RWPE2 (cell line): ENCODE results near the gene SEMA4F.

Experiments
- ATAC-seq: fragments of 200-7000 bp; cut with Tn5 transposase; 3 replicates; pipeline ENCODE4 v1.9.1; 2021; ENCODE audit warnings: low read depth
- DNase-seq: peaks from one replicate; pipeline ENCODE4 v3.0.0-alpha.2; 2020; ENCODE audit warnings: low spot score
- H3K27ac ChIP-seq: fragments of 450-650 bp; 2 replicates; pipeline ENCODE4 v1.5.1; 2017; ENCODE audit warnings: mild to moderate bottlenecking; ENCODE audit not compliant: poor library complexity, severe bottlenecking
- H3K27me3 ChIP-seq: fragments of 250-450 bp; sonication (Bioruptor Pico); 2 replicates; pipeline ENCODE4 v1.5.1; 2021; ENCODE audit warnings: mild to moderate bottlenecking, moderate library complexity; ENCODE audit not compliant: insufficient read depth, poor library complexity, severe bottlenecking
- H3K36me3 ChIP-seq: fragments of 250-450 bp; sonication (Bioruptor Pico); 2 replicates; pipeline ENCODE4 v1.5.1; 2020; ENCODE audit warnings: low read depth, mild to moderate bottlenecking, moderate library complexity
- H3K4me1 ChIP-seq: fragments of 250-450 bp; sonication (Bioruptor Pico); 2 replicates; pipeline ENCODE4 v1.5.1; 2021; ENCODE audit warnings: mild to moderate bottlenecking, moderate library complexity; ENCODE audit not compliant: insufficient read depth, poor library complexity, severe bottlenecking
- H3K4me3 ChIP-seq: fragments of 250-450 bp; sonication (Bioruptor Pico); 2 replicates; pipeline ENCODE4 v1.5.1; 2021; ENCODE audit warnings: mild to moderate bottlenecking, moderate library complexity; ENCODE audit not compliant: severe bottlenecking
- H3K9me3 ChIP-seq: fragments of 250-450 bp; sonication (Bioruptor Pico); 2 replicates; pipeline ENCODE4 v1.5.1; 2021; ENCODE audit warnings: mild to moderate bottlenecking, moderate library complexity; ENCODE audit not compliant: severe bottlenecking
- CTCF ChIP-seq: fragments of 450-650 bp; IDR thresholded peaks from one replicate; pipeline ENCODE4 v1.5.1; 2017; ENCODE audit warnings: mild to moderate bottlenecking, moderate library complexity; ENCODE audit not compliant: poor library complexity, severe bottlenecking

Gene SEMA4F

GRCh38 chr2:74646834-74647482 lies 7.1 kb upstream of the SEMA4F start:
- TF ChIP-seq CTCF, result no peak
- no peaks in the 10 kb centered on the region for H3K9me3 ChIP-seq
- DNase-seq, result no peak
- no peak for ATAC-seq
- no peak overlapping the region for H3K27ac ChIP-seq
- H3K27me3 ChIP-seq, result no peaks in the 10 kb centered on the region
- H3K36me3 ChIP-seq, result no peaks in the 10 kb centered on the region
- no peaks in the 10 kb centered on the region for H3K4me1 ChIP-seq
- H3K4me3 ChIP-seq, result no peak overlapping the region

GRCh38 chr2:74648009-74648443 lies 6.0 kb upstream of the SEMA4F start, which contains the start of gene M1AP:
M1AP (minus strand) TSS chr2:74648330; CDS start chr2:74640275, 8,055 bp downstream.
- no peak for DNase-seq
- Histone ChIP-seq H3K4me3 (no peak within 1 kb of the TSS), H3K27me3 (no peaks in the 10 kb centered on the region), H3K4me1 (no peaks in the 10 kb centered on the region), H3K27ac (no peak within 1 kb of the TSS), H3K9me3 (no peaks in the 10 kb centered on the region), H3K36me3 (no peaks in the 10 kb centered on the region)
- TF ChIP-seq CTCF, result peak; percentile 26
- ATAC-seq, result no peak

- no peak overlapping the region for H3K27ac ChIP-seq
- no peaks in the 10 kb centered on the region for H3K36me3 ChIP-seq
- peak overlapping the region; percentile 70 for H3K4me3 ChIP-seq
- no peaks in the 10 kb centered on the region for H3K27me3 ChIP-seq
- DNase-seq (no peak), ATAC-seq (peak; percentile 2; the same call in 2 of the 3 replicates)
- no peak for TF ChIP-seq CTCF
- H3K9me3 ChIP-seq, result no peaks in the 10 kb centered on the region
- peaks cover 7% of the 10 kb centered on the region for H3K4me1 ChIP-seq
Observed at GRCh38 chr2:74653589-74653984, 460 bp upstream of the SEMA4F start.

- Histone ChIP-seq H3K36me3 (peaks cover 4% of the 10 kb centered on the region), H3K9me3 (no peaks in the 10 kb centered on the region), H3K27ac (no peak overlapping the region), H3K4me1 (peaks cover 7% of the 10 kb centered on the region), H3K4me3 (no peak overlapping the region), H3K27me3 (no peaks in the 10 kb centered on the region)
- no peak for TF ChIP-seq CTCF
- ATAC-seq (no peak), DNase-seq (no peak)
Observed at GRCh38 chr2:74655579-74655978, 1.5 kb downstream of the SEMA4F start.

- no peak for DNase-seq
- H3K36me3 ChIP-seq, result peaks cover 10% of the 10 kb centered on the region
- no peak for ATAC-seq
- TF ChIP-seq CTCF, result no peak
- H3K4me3 ChIP-seq, result no peak overlapping the region
- no peaks in the 10 kb centered on the region for H3K27me3 ChIP-seq
- no peak overlapping the region for H3K27ac ChIP-seq
- H3K9me3 ChIP-seq, result no peaks in the 10 kb centered on the region
- H3K4me1 ChIP-seq, result peaks cover 7% of the 10 kb centered on the region
Observed at GRCh38 chr2:74658516-74658915, 4.5 kb downstream of the SEMA4F start.
